OCI-M2 (cell line): Measurements from ENCODE around the gene TRIM14.
"Not testable (repeated sequence)": the region's sequence is repeated elsewhere in the genome, so short reads cannot be mapped to it uniquely, and the experiment has no call there.

Experiments used
- DNase-seq: peaks from one replicate; lab custom pipeline; 2025; ENCODE audit not compliant: unreplicated experiment; lab: John Stamatoyannopoulos, UW

TRIM14 gene

GRCh38 chr9:98108531-98109031 lies 10.4 kb downstream of the TRIM14 start:
- no peak for DNase-seq

- DNase-seq, result no peak
Measured at GRCh38 chr9:98107926-98108325, 11.1 kb downstream of the TRIM14 start.

GRCh38 chr9:98105006-98105405 lies 14.0 kb downstream of the TRIM14 start:
- no peak for DNase-seq

- no peak for DNase-seq
Measured at GRCh38 chr9:98104445-98104881, 14.6 kb downstream of the TRIM14 start.

GRCh38 chr9:98101868-98102273 lies 17.2 kb downstream of the TRIM14 start:
- no peak for DNase-seq

GRCh38 chr9:98101416-98101815 lies 17.6 kb downstream of the TRIM14 start:
- DNase-seq, result no peak

GRCh38 chr9:98100456-98100855 lies 18.6 kb downstream of the TRIM14 start:
- no peak for DNase-seq

GRCh38 chr9:98099898-98100297 lies 19.1 kb downstream of the TRIM14 start:
- no peak for DNase-seq

GRCh38 chr9:98099346-98099745 lies 19.7 kb downstream of the TRIM14 start:
- no peak for DNase-seq

- DNase-seq, result no peak
Measured at GRCh38 chr9:98097836-98098235, 21.2 kb downstream of the TRIM14 start.

GRCh38 chr9:98096091-98096490 lies 22.9 kb downstream of the TRIM14 start:
- no peak for DNase-seq

- DNase-seq, result no peak
Measured at GRCh38 chr9:98095401-98095800, 23.6 kb downstream of the TRIM14 start.

GRCh38 chr9:98094851-98095250 lies 24.2 kb downstream of the TRIM14 start:
- DNase-seq, result no peak

GRCh38 chr9:98094316-98094715 lies 24.7 kb downstream of the TRIM14 start:
- no peak for DNase-seq

GRCh38 chr9:98092613-98092931 lies 26.4 kb downstream of the TRIM14 start:
- no peak for DNase-seq

GRCh38 chr9:98091735-98092612 lies 27.0 kb downstream of the TRIM14 start:
- DNase-seq, result no peak

GRCh38 chr9:98090674-98091073 lies 28.3 kb downstream of the TRIM14 start:
- DNase-seq, result not testable (repeated sequence)

GRCh38 chr9:98087420-98088354 lies 31.3 kb downstream of the TRIM14 start:
- DNase-seq, result no peak

GRCh38 chr9:98086461-98086860 lies 32.6 kb downstream of the TRIM14 start:
- DNase-seq, result no peak

- DNase-seq, result no peak
Measured at GRCh38 chr9:98085944-98086343, 33.1 kb downstream of the TRIM14 start.

GRCh38 chr9:98085058-98085457 lies 34.0 kb downstream of the TRIM14 start:
- DNase-seq, result no peak

GRCh38 chr9:98084396-98084795 lies 34.6 kb downstream of the TRIM14 start:
- no peak for DNase-seq
